Right renal cortex interstitium (tissue), 3 donors: Measurements from ENCODE around the gene EFCAB12. TPM values are rescaled to one million over a fixed set of nuclear protein-coding genes. Genes with fewer than 3 reads are reported as not detected.

Source experiments
- polyA plus RNA-seq, 3 donors: library from polyadenylated mRNA; unstranded; fragments of 120-200 nt; gene quantifications; one replicate each; pipeline ENCODE4 v1.2.1, GENCODE V29; 2013; ENCODE audit not compliant: insufficient read length in 3 of 3

EFCAB12 gene
- polyA plus RNA-seq, 3 donors, result 3.2 to 3.6 (median 3.5) TPM

Other genes with a start within 250 kb of the EFCAB12 start
- 100 to 1,000 TPM; 448 to 471 (median 458) TPM for gene CNBP, start 244.7 kb downstream of the EFCAB12 start, polyA plus RNA-seq
- gene COPG1, start 179.0 kb downstream of the EFCAB12 start, polyA plus RNA-seq, result 100 to 1,000 TPM; 166 to 167 (median 166) TPM
- gene HMCES, start 149.8 kb downstream of the EFCAB12 start, polyA plus RNA-seq, result 10 to 100 TPM; 55.2 to 61.5 (median 56.9) TPM
- 10 to 100 TPM; 44.5 to 51.8 (median 51.1) TPM for gene MBD4, start 11.3 kb upstream of the EFCAB12 start, polyA plus RNA-seq
- 10 to 100 TPM; 39.1 to 61.1 (median 46.7) TPM for gene IFT122, start 11.6 kb upstream of the EFCAB12 start, polyA plus RNA-seq
- gene RHO, start 100.0 kb upstream of the EFCAB12 start, polyA plus RNA-seq, result under 1 TPM in 2 of 3 donors, not detected in 1; 0.06 to 0.07 TPM
- gene H1-8, start 114.5 kb upstream of the EFCAB12 start, polyA plus RNA-seq, result not detected
- 100 to 1,000 TPM; 105 to 132 (median 117) TPM for gene PLXND1, start 178.0 kb upstream of the EFCAB12 start, polyA plus RNA-seq